ENCODE measurements around the gene MAN1C1.

- TF ChIP-seq CTCF (IDR thresholded peaks at IDR 0.05 in 2 of 3, conservative IDR thresholded peaks at IDR 0.05 in 1 of 3; ENCODE audit: control insufficient read depth in 2 of 3, extremely low read depth in 1 of 3, insufficient read depth in 1 of 3, low read depth in 3 of 3, low read length in 3 of 3) (no peak), NRF1 (conservative IDR thresholded peaks at IDR 0.05; ENCODE audit: low read depth, low read length) (no peak), SMC3 (IDR thresholded peaks at IDR 0.05; ENCODE audit: borderline replicate concordance, low read length) (no peak), CHD2 (IDR thresholded peaks at IDR 0.05; ENCODE audit: borderline replicate concordance, low read depth, low read length) (no peak)
Measured at GRCh38 chr1:25732821-25733220, 116.2 kb downstream of the MAN1C1 start.

Data from GM12878 (cell line).